Panc1 (cell line): ENCODE data around the gene NINL. TPM values are rescaled to one million over a fixed set of nuclear protein-coding genes. Genes with fewer than 3 reads are reported as not detected.

Experiments
- ATAC-seq: fragments of 200-7000 bp; cut with Tn5 transposase; 2 replicates; pipeline ENCODE4 v1.9.1; 2020; ENCODE audit warnings: mild to moderate bottlenecking, moderate library complexity
- BruUV-seq: library from RNA; stranded (reverse); fragments of 400-500 nt; replicated peaks from 2 replicates; lab custom pipeline; 2021; lab: Mats Ljungman, UMichigan
- CTCF ChIA-PET: fragments of 300-600 bp; sonication (Branson Sonifier 250); formaldehyde crosslinking; loops from one replicate; lab custom pipeline; 2022; ENCODE audit warnings: antibody characterized with exemption; lab: Charles Lee
- POLR2A ChIA-PET: fragments of 300-600 bp; sonication (Branson Sonifier 250); formaldehyde crosslinking; loops from one replicate; lab custom pipeline; 2022; ENCODE audit warnings: antibody characterized with exemption; lab: Charles Lee
- DNase-seq: peaks from one replicate; pipeline ENCODE4 v3.0.0-alpha.2; 2010; ENCODE audit warnings: low read depth, low spot score
- H3K27ac ChIP-seq: 2 replicates; pipeline ENCODE4 v1.5.1; 2011; ENCODE audit warnings: mild to moderate bottlenecking, low read length, inconsistent platforms
- H3K27me3 ChIP-seq: fragments of 200-500 bp; sonication (Bioruptor generic); 2 replicates; pipeline ENCODE4 v1.6.0; 2014; ENCODE audit warnings: low read length, inconsistent platforms; ENCODE audit not compliant: control insufficient read depth, insufficient read depth
- H3K36me3 ChIP-seq: fragments of 200-500 bp; sonication (Bioruptor generic); 2 replicates; pipeline ENCODE4 v1.5.1; 2014; ENCODE audit warnings: inconsistent platforms, mild to moderate bottlenecking, low read length, moderate library complexity; ENCODE audit not compliant: control insufficient read depth, insufficient read depth
- H3K4me1 ChIP-seq: 2 replicates; pipeline ENCODE4 v1.5.1; 2011; ENCODE audit warnings: inconsistent platforms, mild to moderate bottlenecking, low read length, moderate library complexity; ENCODE audit not compliant: control insufficient read depth, insufficient read depth
- H3K4me3 ChIP-seq, 2 experiments: 2 replicates each; pipeline ENCODE4 v1.5.1; 2011 to 2012; ENCODE audit warnings: low read depth in 2 of 2, low read length in 2 of 2, mild to moderate bottlenecking in 2 of 2, inconsistent platforms in 1 of 2, moderate library complexity in 1 of 2
- H3K9me3 ChIP-seq: fragments of 200-500 bp; sonication (Bioruptor generic); 2 replicates; pipeline ENCODE4 v1.5.1; 2014; ENCODE audit warnings: low read depth, mild to moderate bottlenecking, inconsistent platforms, low read length, moderate library complexity; ENCODE audit not compliant: control insufficient read depth, insufficient read depth
- CTCF ChIP-seq: fragments of 450-650 bp; IDR thresholded peaks from 2 replicates; pipeline ENCODE4 v1.5.1; 2017; ENCODE audit warnings: mild to moderate bottlenecking
- POLR2AphosphoS5 ChIP-seq: IDR thresholded peaks from 2 replicates; pipeline ENCODE4 v1.6.1; 2012; ENCODE audit warnings: mild to moderate bottlenecking, low read depth, low read length, moderate library complexity
- REST ChIP-seq, 2 experiments: IDR thresholded peaks; 2 replicates each; pipeline ENCODE4 v1.6.1; 2011 to 2012; ENCODE audit warnings: low read depth in 2 of 2, control low read depth in 1 of 2, low read length in 1 of 2, mild to moderate bottlenecking in 1 of 2, moderate library complexity in 1 of 2; ENCODE audit not compliant: insufficient read depth in 1 of 2
- SIN3A ChIP-seq: IDR thresholded peaks from 2 replicates; pipeline ENCODE4 v1.6.1; 2012; ENCODE audit warnings: low read depth, mild to moderate bottlenecking, low read length, moderate library complexity, borderline replicate concordance; ENCODE audit not compliant: insufficient read depth
- TCF7L2 ChIP-seq: IDR thresholded peaks from 2 replicates; pipeline ENCODE4 v1.6.1; 2011; ENCODE audit warnings: mild to moderate bottlenecking, low read depth, low read length, inconsistent platforms
- in situ Hi-C: cut with HindIII; loops from 2 replicates; pipeline ENCODE4 v1.10.0; 2016; ENCODE audit warnings: low sequenced_read_pairs, low pct_unique_long_range_greater_than_20kb
- intact Hi-C: fragments of 100-400 bp; cut with micrococcal nuclease; formaldehyde crosslinking; loops from one replicate; pipeline ENCODE4 v1.10.0; 2022; ENCODE audit not compliant: unreplicated experiment
- total RNA-seq: library from RNA; stranded (reverse); gene quantifications from one replicate; pipeline ENCODE4 v1.2.1, GENCODE V29; 2021; ENCODE audit not compliant: unreplicated experiment

The NINL gene
- total RNA-seq, 1 experiment from 2014 or later = 25.0 TPM

- Histone ChIP-seq H3K9me3 (no peaks in the 10 kb centered on the region), H3K4me3 (no peak overlapping the region), H3K4me1 (no peaks in the 10 kb centered on the region), H3K27ac (no peak overlapping the region), H3K36me3 (no peaks in the 10 kb centered on the region), H3K27me3 (no peaks in the 10 kb centered on the region)
- POLR2A ChIA-PET = no interaction called here
- in situ Hi-C loops = no loop called here
- TF ChIP-seq TCF7L2 = no peak
- TF ChIP-seq REST (IDR thresholded peaks at IDR 0.05; ENCODE audit: insufficient read depth in 1 of 2, low read depth in 2 of 2, low read length in 1 of 2) = no peak
- no peak for TF ChIP-seq SIN3A
- no peak for TF ChIP-seq POLR2AphosphoS5
- TF ChIP-seq CTCF = no peak
- DNase-seq (no peak), ATAC-seq (no peak)
- intact Hi-C loops = no loop called here
- BruUV-seq = no TSS peak
- CTCF ChIA-PET = no interaction called here
These were observed 60.0 kb downstream of the NINL start for GRCh38 chr20:25525295-25525694.

GRCh38 chr20:25521382-25521781 is 63.9 kb downstream of the NINL start:
- no peak for ATAC-seq
- TF ChIP-seq TCF7L2 = no peak
- TF ChIP-seq REST (IDR thresholded peaks at IDR 0.05; ENCODE audit: insufficient read depth in 1 of 2, low read depth in 2 of 2, low read length in 1 of 2) = no peak
- TF ChIP-seq CTCF = no peak
- no peak for TF ChIP-seq POLR2AphosphoS5
- TF ChIP-seq SIN3A = no peak
- Histone ChIP-seq H3K27me3 (no peaks in the 10 kb centered on the region), H3K36me3 (no peaks in the 10 kb centered on the region), H3K9me3 (no peaks in the 10 kb centered on the region), H3K4me3 (no peak overlapping the region), H3K4me1 (no peaks in the 10 kb centered on the region), H3K27ac (no peak overlapping the region)
- no TSS peak for BruUV-seq
- CTCF ChIA-PET = no interaction called here
- intact Hi-C loops = no loop called here
- POLR2A ChIA-PET = no interaction called here
- in situ Hi-C loops = no loop called here
- DNase-seq = no peak
